Fibroblast of the aortic adventitia (primary cell): ENCODE results near the gene NPAS2. TPM values are rescaled to one million over a fixed set of nuclear protein-coding genes. Genes with fewer than 3 reads are reported as not detected.

Experiments used
- DNase-seq: peaks from one replicate; pipeline ENCODE4 v3.0.0-alpha.2; 2010; ENCODE audit warnings: low read depth
- H3K4me3 ChIP-seq: 2 replicates; pipeline ENCODE4 v1.5.1; 2011; ENCODE audit warnings: low read depth, mild to moderate bottlenecking, control low read depth, low read length, moderate library complexity
- total RNA-seq: library from RNA; depleted of rRNA; stranded (reverse); fragments of >200 nt; gene quantifications from 2 replicates; pipeline ENCODE4 v1.2.3, GENCODE V29; 2012; ENCODE audit warnings: low replicate concordance
- TF ChIP-seq, protein P1 (sequence below): IDR thresholded peaks from 2 replicates; pipeline ENCODE4 v1.5.1; 2011; ENCODE audit warnings: mild to moderate bottlenecking, low read length, control low read depth, inconsistent platforms; ENCODE audit not compliant: insufficient read depth

The NPAS2 gene
- total RNA-seq, 1 donor, result 24.3 TPM

DNA sequence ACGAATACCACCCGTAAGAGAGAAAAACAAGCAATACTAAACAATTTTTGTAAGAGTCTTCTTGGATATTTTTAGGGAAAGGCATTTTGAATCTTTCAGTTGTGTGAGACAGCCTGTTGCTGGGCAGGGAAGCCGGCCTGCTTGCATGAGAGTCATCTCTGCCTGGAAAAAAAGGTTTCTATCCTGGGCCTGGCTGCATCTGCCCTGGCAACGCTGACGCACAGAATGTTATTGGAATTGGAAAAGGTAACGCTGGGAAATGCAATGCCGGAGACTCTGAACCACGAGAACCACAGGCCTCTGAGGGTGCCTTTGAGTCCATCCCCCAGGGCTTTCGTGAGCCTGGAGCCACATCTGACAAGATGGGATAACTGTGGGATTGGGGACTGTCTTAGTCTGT lies 17.9 kb upstream of the NPAS2 start:
- DNase-seq, result no peak
- TF ChIP-seq, protein P1, sequence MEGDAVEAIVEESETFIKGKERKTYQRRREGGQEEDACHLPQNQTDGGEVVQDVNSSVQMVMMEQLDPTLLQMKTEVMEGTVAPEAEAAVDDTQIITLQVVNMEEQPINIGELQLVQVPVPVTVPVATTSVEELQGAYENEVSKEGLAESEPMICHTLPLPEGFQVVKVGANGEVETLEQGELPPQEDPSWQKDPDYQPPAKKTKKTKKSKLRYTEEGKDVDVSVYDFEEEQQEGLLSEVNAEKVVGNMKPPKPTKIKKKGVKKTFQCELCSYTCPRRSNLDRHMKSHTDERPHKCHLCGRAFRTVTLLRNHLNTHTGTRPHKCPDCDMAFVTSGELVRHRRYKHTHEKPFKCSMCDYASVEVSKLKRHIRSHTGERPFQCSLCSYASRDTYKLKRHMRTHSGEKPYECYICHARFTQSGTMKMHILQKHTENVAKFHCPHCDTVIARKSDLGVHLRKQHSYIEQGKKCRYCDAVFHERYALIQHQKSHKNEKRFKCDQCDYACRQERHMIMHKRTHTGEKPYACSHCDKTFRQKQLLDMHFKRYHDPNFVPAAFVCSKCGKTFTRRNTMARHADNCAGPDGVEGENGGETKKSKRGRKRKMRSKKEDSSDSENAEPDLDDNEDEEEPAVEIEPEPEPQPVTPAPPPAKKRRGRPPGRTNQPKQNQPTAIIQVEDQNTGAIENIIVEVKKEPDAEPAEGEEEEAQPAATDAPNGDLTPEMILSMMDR, result no peak
- no peak overlapping the region for H3K4me3 ChIP-seq

DNA sequence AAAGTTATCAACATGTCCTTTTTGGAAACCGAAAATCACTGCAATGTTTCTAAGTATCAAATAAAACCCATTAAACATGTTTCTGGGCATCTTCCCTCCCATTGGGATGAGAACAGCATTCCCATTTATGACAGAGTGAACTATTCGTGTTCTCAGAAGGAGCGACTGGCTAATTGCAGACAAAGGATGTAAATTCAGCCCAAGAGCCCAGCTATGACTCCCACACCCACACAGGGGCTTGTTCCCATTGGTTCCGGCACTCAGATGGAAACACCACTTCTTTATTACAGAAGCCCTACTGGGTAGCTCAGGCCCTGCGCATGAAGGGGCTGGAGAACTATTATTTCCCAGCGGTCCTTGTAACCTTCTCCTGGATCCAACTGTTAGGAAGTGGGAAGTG lies 16.6 kb upstream of the NPAS2 start:
- TF ChIP-seq, protein P1, result no peak
- no peak for DNase-seq
- H3K4me3 ChIP-seq, result no peak overlapping the region

DNA sequence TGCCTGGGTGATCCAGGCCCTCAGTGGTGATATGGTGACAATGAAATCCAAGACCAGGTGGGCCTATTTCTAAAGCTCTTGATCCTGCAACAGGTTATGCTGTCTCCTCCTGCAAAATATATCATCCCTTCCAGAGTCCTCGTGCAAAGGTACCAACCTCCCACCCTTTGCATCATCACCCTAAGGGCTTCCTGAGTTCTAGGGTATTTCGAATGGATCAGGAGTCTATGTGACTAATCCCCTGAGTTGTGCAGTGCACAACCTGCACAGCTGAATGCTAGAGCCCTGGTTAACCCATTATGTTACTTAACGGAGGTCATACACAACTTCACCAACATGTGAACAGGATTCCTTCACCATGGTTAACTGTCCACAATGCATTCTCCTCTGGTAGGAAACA lies 13.4 kb upstream of the NPAS2 start:
- no peak for DNase-seq
- TF ChIP-seq, protein P1, result no peak
- no peak overlapping the region for H3K4me3 ChIP-seq

DNA sequence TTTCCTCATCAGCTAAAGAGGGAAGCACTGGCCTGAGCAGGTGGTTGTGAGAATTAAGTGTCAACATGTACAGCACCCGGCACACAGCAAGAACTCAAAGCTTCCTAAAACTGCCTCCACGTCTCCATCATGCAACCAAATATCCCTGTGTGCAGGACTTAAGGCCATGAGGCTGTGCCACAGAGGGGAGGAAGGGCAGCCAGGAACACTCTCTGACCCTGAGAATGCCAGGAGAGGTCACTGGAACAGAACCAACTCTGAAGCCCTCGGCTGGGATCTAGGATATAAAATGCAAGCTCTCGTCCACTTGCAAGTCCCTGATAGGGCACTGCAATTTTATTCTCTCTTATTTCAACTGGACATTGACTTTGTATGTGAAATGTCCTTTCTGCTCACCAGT lies 12.2 kb upstream of the NPAS2 start:
- DNase-seq, result no peak
- TF ChIP-seq, protein P1, result no peak
- H3K4me3 ChIP-seq, result no peak overlapping the region

DNA sequence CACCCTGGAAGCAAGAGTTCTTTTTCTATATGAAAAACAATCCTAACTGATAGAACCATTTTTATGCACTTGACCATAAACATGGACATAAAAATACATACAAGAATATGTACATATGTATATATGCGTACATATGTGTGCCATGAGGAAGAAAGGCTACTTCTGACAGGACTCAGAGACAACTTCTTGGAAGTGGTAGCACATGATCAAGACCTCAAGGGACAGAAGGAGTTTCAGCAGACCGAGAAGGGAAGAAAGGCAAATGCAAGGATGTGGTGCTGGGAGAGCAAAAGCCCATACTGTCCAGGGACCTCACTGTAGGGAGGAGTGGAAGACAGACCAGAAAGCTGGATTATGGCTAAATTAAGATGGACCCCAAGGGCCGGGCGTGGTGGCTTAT lies 11.4 kb upstream of the NPAS2 start:
- no peak for DNase-seq
- TF ChIP-seq, protein P1, result no peak
- H3K4me3 ChIP-seq, result no peak overlapping the region

DNA sequence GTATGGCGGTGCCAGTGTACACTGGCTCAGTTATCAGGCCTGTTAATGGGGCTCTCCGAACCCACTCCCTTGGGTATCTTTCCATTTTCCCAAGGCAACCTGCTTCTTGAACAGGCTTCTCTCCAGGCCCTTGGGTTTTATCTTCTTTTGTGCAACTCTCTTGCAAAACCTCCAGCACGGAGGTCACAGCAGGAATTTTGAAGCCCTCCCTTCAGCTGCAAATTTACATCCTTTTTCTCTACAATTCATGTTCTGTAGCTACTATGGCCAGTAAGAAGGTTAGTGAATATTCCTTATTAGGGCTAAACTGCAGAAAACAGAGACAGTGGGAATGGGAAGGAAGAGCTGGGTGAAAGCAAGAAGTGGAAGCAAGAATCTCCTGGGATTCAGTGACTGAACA lies 10.4 kb upstream of the NPAS2 start:
- TF ChIP-seq, protein P1, result no peak
- no peak for DNase-seq
- H3K4me3 ChIP-seq, result no peak overlapping the region

DNA sequence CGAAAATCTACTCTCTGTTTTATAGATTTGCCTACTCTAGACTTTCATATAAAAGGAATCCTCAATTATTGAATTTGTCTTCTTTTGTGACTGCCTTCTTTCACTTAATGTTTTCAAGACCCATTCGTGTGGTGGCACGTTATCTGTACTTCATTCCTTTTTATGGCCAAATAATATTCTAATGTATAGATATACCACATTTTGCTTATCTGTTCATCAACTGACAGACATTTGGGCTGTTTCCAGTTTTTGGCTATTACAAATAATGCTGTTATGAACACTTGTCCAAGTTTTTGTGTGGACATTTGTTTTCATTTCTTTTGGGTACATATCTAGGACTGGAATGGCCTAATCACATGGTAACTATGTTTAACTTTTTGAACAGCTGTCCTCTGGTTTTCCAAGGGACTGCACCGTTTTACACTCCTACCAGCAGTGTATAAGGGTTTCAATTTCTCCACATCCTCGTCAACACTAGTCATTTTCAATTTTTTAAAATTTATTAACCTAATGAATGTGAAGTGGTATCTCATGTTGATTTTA lies 9.3 kb upstream of the NPAS2 start:
- no peak for DNase-seq
- TF ChIP-seq, protein P1, result no peak
- no peak overlapping the region for H3K4me3 ChIP-seq
